Spleen (tissue), 11 donors: ENCODE data around the gene EXOC3L1. TPM values are rescaled to one million over a fixed set of nuclear protein-coding genes. Genes with fewer than 3 reads are reported as not detected.

Experiments
- DNase-seq: peaks from one replicate; pipeline ENCODE4 v3.0.0-alpha.2; 2020
- H3K27ac ChIP-seq, 8 donors: fragments of 200-600 bp; sonication (generic) in 7 of 8; 1 replicate in 4 of 8; 2 replicates in 4 of 8; pipeline versions ENCODE4 v1.5.0 to v1.8.0; 2016 to 2021; ENCODE audit warnings: inconsistent platforms in 4 of 8, mild to moderate bottlenecking in 4 of 8, moderate library complexity in 1 of 8
- H3K27me3 ChIP-seq, 7 donors: fragments of 200-600 bp; sonication (generic) in 6 of 7; replicated peaks in 1 of 7; 1 replicate in 4 of 7; 2 replicates in 3 of 7; pipeline versions ENCODE4 v1.5.0 to v1.8.0; 2016 to 2021; ENCODE audit warnings: inconsistent platforms in 3 of 7, mild to moderate bottlenecking in 1 of 7
- H3K36me3 ChIP-seq, 6 donors: fragments of 200-600 bp; sonication (generic) in 5 of 6; 1 replicate in 4 of 6; 2 replicates in 2 of 6; pipeline versions ENCODE4 v1.5.0 to v1.8.0; 2016 to 2021; ENCODE audit warnings: inconsistent platforms in 2 of 6
- H3K4me1 ChIP-seq, 6 donors: fragments of 200-600 bp; sonication (generic) in 5 of 6; 1 replicate in 3 of 6; 2 replicates in 3 of 6; pipeline versions ENCODE4 v1.5.0 to v1.8.0; 2016 to 2021; ENCODE audit warnings: inconsistent platforms in 3 of 6
- H3K4me3 ChIP-seq, 8 donors: fragments of 200-600 bp; sonication (generic) in 7 of 8; 1 replicate in 4 of 8; 2 replicates in 4 of 8; pipeline versions ENCODE4 v1.5.0 to v1.8.0; 2016 to 2021; ENCODE audit warnings: inconsistent platforms in 4 of 8, mild to moderate bottlenecking in 4 of 8, moderate library complexity in 2 of 8
- H3K9me3 ChIP-seq, 8 donors: fragments of 200-600 bp; sonication (generic) in 7 of 8; 1 replicate in 4 of 8; 2 replicates in 4 of 8; pipeline versions ENCODE4 v1.5.0 to v1.8.0; 2016 to 2021; ENCODE audit warnings: inconsistent platforms in 4 of 8
- CTCF ChIP-seq, 11 experiments: fragments of 200-600 bp in 7 of 11; fragments of 450-650 bp in 4 of 11; sonication (generic) in 4 of 11; IDR thresholded peaks in 8 of 11; conservative IDR thresholded peaks in 3 of 11; 1 replicate in 7 of 11; 2 replicates in 4 of 11; pipeline versions ENCODE4 v1.4.0 to v1.8.0; 2016 to 2021; ENCODE audit warnings: antibody characterized with exemption in 11 of 11, inconsistent platforms in 4 of 11, mild to moderate bottlenecking in 1 of 11
- POLR2A ChIP-seq, 3 donors: fragments of 450-650 bp; IDR thresholded peaks; one replicate each; pipeline ENCODE4 v1.5.1; 2017; ENCODE audit warnings: antibody characterized with exemption in 3 of 3, mild to moderate bottlenecking in 1 of 3
- POLR2AphosphoS5 ChIP-seq, 3 donors: sonication (generic); formaldehyde crosslinking; IDR thresholded peaks; one replicate each; pipeline ENCODE4 v1.5.1; 2017; ENCODE audit warnings: antibody characterized with exemption in 3 of 3
- WGBS, 5 donors: extraction: QIAGEN DNeasy Blood & Tissue Kit in 3 of 5; methylation state at CpG; one replicate each; pipeline versions ENCODE4 v1.1.5 to v1.1.7; 2013 to 2018; 5-methylcytosine and 5-hydroxymethylcytosine counted together
- intact Hi-C: fragments of 100-400 bp; cut with DNase I; formaldehyde crosslinking; loops from one replicate; pipeline ENCODE4 v1.15.0; 2023; ENCODE audit warnings: low total_unique reads
- polyA plus RNA-seq, 3 donors: library from polyadenylated mRNA; stranded (reverse); fragments of 200-250 nt; gene quantifications; one replicate each; pipeline ENCODE4 v1.2.1, GENCODE V29; 2013
- total RNA-seq, 7 donors: library from RNA; depleted of rRNA in 3 of 7; stranded (reverse); fragments of >200 nt in 3 of 7; fragmentation: NEBNext Ultra II Directional in 4 of 7; extraction: Animal tissue kit (Norgen Biotek cat#: 25700) in 4 of 7; gene quantifications; one replicate each; pipeline versions ENCODE4 v1.1.0 to v1.2.1, GENCODE V29; 2016 to 2021
- donor health status: healthy with polysubstance abuse.
- donor health status: DM: no; HTN: no; CAD: no; lungs with moderate emphysema.
- donor health status: DM: no; HTN: no; CAD: no.
- donor health status: Bipolar disorder and iron deficiency.
- donor health status: healthy.
- donor health status: DM: no; HTN: no; CAD: no.
- donor health status: DM: yes; HTN: yes; CAD: no.

EXOC3L1 gene
- total and polyA plus RNA-seq, 10 donors, result 28.5 to 113 (median 49.9) TPM

- H3K36me3 ChIP-seq, result peaks cover 3 to 99% (median 73%) of the 10 kb centered on the region in 6 donors
Measured at GRCh38 chr16:67237396-67238277, 47.7 kb upstream of the EXOC3L1 start.

GRCh38 chr16:67236563-67237395 is 46.8 kb upstream of the EXOC3L1 start:
- intact Hi-C loops, result no loop called here
- peak; percentile 86 for DNase-seq
- TF ChIP-seq CTCF (IDR thresholded peaks at IDR 0.05 in 8 of 11, conservative IDR thresholded peaks at IDR 0.05 in 3 of 11), result no peak
- TF ChIP-seq POLR2AphosphoS5 (IDR thresholded peaks at IDR 0.05), result peak in 2 of 3 donors; percentile 54 to 72
- no peak for TF ChIP-seq POLR2A (IDR thresholded peaks at IDR 0.05)
- H3K36me3 ChIP-seq, result peaks cover 3 to 99% (median 77%) of the 10 kb centered on the region in 6 donors
- H3K4me3 ChIP-seq, result no peak overlapping the region
- no peaks in the 10 kb centered on the region for H3K27me3 ChIP-seq
- 83 to 91% (median 88%) methylated on average over 39 to 50 of the region's 50 CpGs for WGBS, 5 donors
- H3K27ac ChIP-seq, result peak overlapping the region in 5 of 8 donors; percentile 33 to 95 (median 52)
- peaks cover 14 to 60% (median 36%) of the 10 kb centered on the region in 6 donors for H3K4me1 ChIP-seq
- no peaks in the 10 kb centered on the region for H3K9me3 ChIP-seq

More at GRCh38 chr16:67237396-67238277, 47.7 kb upstream of the EXOC3L1 start:
- 84 to 87% (median 85%) methylated on average over 16 of the region's 16 CpGs for WGBS, 5 donors
- H3K9me3 ChIP-seq, result no peaks in the 10 kb centered on the region
- peak in 1 of 3 donors; percentile 26 for TF ChIP-seq POLR2AphosphoS5 (IDR thresholded peaks at IDR 0.05)
- TF ChIP-seq POLR2A (IDR thresholded peaks at IDR 0.05), result no peak
- peak overlapping the region in 5 of 8 donors; percentile 43 to 95 (median 52) for H3K27ac ChIP-seq
- peak; percentile 65 for DNase-seq
- H3K27me3 ChIP-seq, result no peaks in the 10 kb centered on the region
- no peak overlapping the region for H3K4me3 ChIP-seq
- intact Hi-C loops, result no loop called here
- H3K4me1 ChIP-seq, result peaks cover 22 to 69% (median 44%) of the 10 kb centered on the region in 6 donors

DNA sequence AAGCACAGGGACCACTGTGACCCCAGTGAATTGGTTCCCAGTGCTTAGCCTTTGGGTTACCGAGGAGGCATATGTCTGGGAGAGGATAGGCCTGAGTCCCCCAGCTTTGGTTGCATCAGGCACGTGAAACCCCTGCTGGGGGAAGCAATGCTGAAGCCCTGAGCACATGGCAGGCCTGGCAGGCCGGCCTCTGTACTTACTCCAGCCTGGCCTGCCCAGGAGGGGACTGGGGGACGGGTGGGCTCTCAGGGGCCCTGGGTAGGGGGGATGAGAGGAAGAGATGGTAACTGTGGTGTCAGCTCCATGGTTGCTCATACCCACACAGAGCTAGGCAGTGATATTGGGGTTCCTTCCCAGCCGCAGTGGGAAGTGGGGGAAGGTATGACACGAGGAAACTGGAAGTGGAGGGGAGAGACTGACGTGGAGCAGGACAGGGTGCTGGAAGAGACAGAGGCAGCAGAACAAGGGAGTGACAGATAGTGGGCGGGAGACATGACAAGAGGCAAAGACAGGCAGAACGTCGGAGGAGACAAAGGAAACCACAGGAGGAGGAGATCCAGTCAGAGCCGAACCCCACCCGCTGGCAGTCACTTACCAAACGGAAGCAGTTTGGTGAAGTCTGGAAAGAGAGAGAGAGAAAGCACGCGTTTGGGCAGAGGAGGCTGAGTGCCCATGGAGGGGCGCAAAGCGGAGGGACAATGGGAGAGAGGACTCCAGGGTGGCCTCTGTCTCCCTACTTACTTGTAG is 46.1 kb upstream of the EXOC3L1 start:
- no peak for TF ChIP-seq CTCF (IDR thresholded peaks at IDR 0.05 in 8 of 11, conservative IDR thresholded peaks at IDR 0.05 in 3 of 11)
- no peak for TF ChIP-seq POLR2A (IDR thresholded peaks at IDR 0.05)
- TF ChIP-seq POLR2AphosphoS5 (IDR thresholded peaks at IDR 0.05), result no peak
- WGBS, 5 donors, result 77 to 88% (median 78%) methylated on average over 17 of the region's 17 CpGs
- Histone ChIP-seq H3K4me1 (peaks cover 8 to 52% (median 29%) of the 10 kb centered on the region in 6 donors), H3K9me3 (no peaks in the 10 kb centered on the region), H3K36me3 (peaks cover 7 to 99% (median 85%) of the 10 kb centered on the region in 6 donors), H3K27me3 (no peaks in the 10 kb centered on the region), H3K4me3 (no peak overlapping the region), H3K27ac (peak overlapping the region in 4 of 8 donors; percentile 43 to 95 (median 56))
- DNase-seq, result peak; percentile 62
- intact Hi-C loops, result no loop called here

DNA sequence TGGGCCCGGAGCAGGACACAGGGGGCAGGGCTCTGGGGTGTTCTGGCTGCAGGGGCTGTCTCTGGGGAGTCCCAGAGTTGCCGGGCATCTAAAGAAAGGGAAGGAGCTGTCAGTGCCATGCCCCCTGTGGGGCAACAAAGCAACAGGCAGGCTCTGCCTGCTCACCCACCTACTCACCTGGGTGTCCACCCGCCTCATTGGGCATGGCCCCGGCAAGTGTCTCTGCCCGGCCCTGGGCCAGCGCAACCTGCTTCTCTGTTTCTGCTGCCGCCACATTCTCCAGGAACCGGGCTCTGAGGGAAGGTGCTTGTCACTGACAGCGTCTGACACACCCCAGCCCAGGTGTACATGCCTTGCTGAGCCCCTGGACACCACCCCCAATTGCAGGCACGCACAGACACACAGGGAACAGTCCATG is 44.3 kb upstream of the EXOC3L1 start:
- H3K27me3 ChIP-seq, result no peaks in the 10 kb centered on the region
- no peaks in the 10 kb centered on the region for H3K9me3 ChIP-seq
- H3K4me3 ChIP-seq, result no peak overlapping the region
- H3K4me1 ChIP-seq, result peaks cover 0 to 39% (median 12%) of the 10 kb centered on the region in 6 donors
- no peak overlapping the region for H3K27ac ChIP-seq
- intact Hi-C loops, result no loop called here
- peaks cover 7 to 100% (median 96%) of the 10 kb centered on the region in 6 donors for H3K36me3 ChIP-seq
- peak; percentile 67 for DNase-seq
- TF ChIP-seq CTCF (IDR thresholded peaks at IDR 0.05 in 8 of 11, conservative IDR thresholded peaks at IDR 0.05 in 3 of 11) (no peak), POLR2A (IDR thresholded peaks at IDR 0.05) (no peak), POLR2AphosphoS5 (IDR thresholded peaks at IDR 0.05) (peak in 2 of 3 donors; percentile 49 to 62)
- WGBS, 5 donors, result 92 to 96% (median 94%) methylated on average over 9 to 10 of the region's 10 CpGs
